ENCODE results near the gene HK2. TPM values are rescaled to one million over a fixed set of nuclear protein-coding genes. Genes with fewer than 3 reads are reported as not detected.

HK2 gene
- total RNA-seq, 2 experiments from 2014 or later, result 53.5 to 53.7 TPM

- peaks cover 87% of the 10 kb centered on the region for H3K4me1 Mint-ChIP-seq (ENCODE audit: low read depth)
- no peaks in the 10 kb centered on the region for H3K27me3 Mint-ChIP-seq
- POLR2A ChIA-PET, result no interaction called here
- CTCF ChIA-PET, result no interaction called here
- no peak for DNase-seq
- intact Hi-C loops (cut with micrococcal nuclease), result no loop called here
- peaks cover 19% of the 10 kb centered on the region for H3K36me3 Mint-ChIP-seq
- no peak overlapping the region for H3K27ac Mint-ChIP-seq
- H3K4me3 Mint-ChIP-seq, result no peak overlapping the region
- no peaks in the 10 kb centered on the region for H3K9me3 Mint-ChIP-seq
Observed at GRCh38 chr2:74841641-74842040, 7.7 kb downstream of the HK2 start.

- no peaks in the 10 kb centered on the region for H3K9me3 Mint-ChIP-seq
- no peak overlapping the region for H3K4me3 Mint-ChIP-seq
- intact Hi-C loops (cut with micrococcal nuclease), result no loop called here
- ChIA-PET CTCF (interaction anchor here (2.0 kb wide), 1 partner anchor 8 kb away, joined by 12 read pairs; no protein-coding TSS in a partner anchor), POLR2A (interaction anchor here (2.6 kb wide), 1 partner anchor 9 kb away, joined by 14 read pairs; the partner anchor contains the start of gene HK2)
- peak overlapping the region; percentile 73 for H3K27ac Mint-ChIP-seq
- H3K36me3 Mint-ChIP-seq, result peaks cover 10% of the 10 kb centered on the region
- peaks cover 88% of the 10 kb centered on the region for H3K4me1 Mint-ChIP-seq (ENCODE audit: low read depth)
- no peaks in the 10 kb centered on the region for H3K27me3 Mint-ChIP-seq
- DNase-seq, result no peak
Observed at GRCh38 chr2:74843433-74843832, 9.5 kb downstream of the HK2 start.

GRCh38 chr2:74843899-74844298 is 10.0 kb downstream of the HK2 start:
- CTCF ChIA-PET, result interaction anchor here (2.0 kb wide), 1 partner anchor 8 kb away, joined by 12 read pairs; no protein-coding TSS in a partner anchor

GRCh38 chr2:74844752-74845151 is 10.8 kb downstream of the HK2 start:
- no peak for DNase-seq
- Mint-ChIP-seq H3K27me3 (no peaks in the 10 kb centered on the region), H3K4me3 (no peak overlapping the region), H3K4me1 (ENCODE audit: low read depth) (peaks cover 91% of the 10 kb centered on the region), H3K9me3 (no peaks in the 10 kb centered on the region), H3K36me3 (peaks cover 6% of the 10 kb centered on the region), H3K27ac (no peak overlapping the region)
- intact Hi-C loops (cut with micrococcal nuclease), result loop anchor here (1.0 to 2.0 kb wide), 2 partner anchors 8 to 130 kb away; no protein-coding TSS in a partner anchor
- ChIA-PET POLR2A (interaction anchor here (0.6 to 2.6 kb wide), 2 partner anchors 10 to 32 kb away, joined by 3 to 14 read pairs; partner anchors contain the start of gene HK2), CTCF (interaction anchor here (2.0 kb wide), 1 partner anchor 9 kb away, joined by 12 read pairs; no protein-coding TSS in a partner anchor)

More at GRCh38 chr2:74843899-74844298, 10.0 kb downstream of the HK2 start:
- DNase-seq, result peak; percentile 51
- Mint-ChIP-seq H3K4me1 (ENCODE audit: low read depth) (peaks cover 89% of the 10 kb centered on the region), H3K36me3 (peaks cover 7% of the 10 kb centered on the region), H3K4me3 (peak overlapping the region; percentile 18), H3K9me3 (no peaks in the 10 kb centered on the region), H3K27me3 (no peaks in the 10 kb centered on the region), H3K27ac (peak overlapping the region; percentile 73)
- intact Hi-C loops (cut with micrococcal nuclease), result loop anchor here (1.0 to 2.0 kb wide), 2 partner anchors 8 to 129 kb away; no protein-coding TSS in a partner anchor
- POLR2A ChIA-PET, result interaction anchor here (0.6 to 2.6 kb wide), 2 partner anchors 9 to 33 kb away, joined by 3 to 14 read pairs; partner anchors contain the start of gene HK2

- CTCF ChIA-PET, result interaction anchor here (2.0 kb wide), 1 partner anchor 10 kb away, joined by 12 read pairs; no protein-coding TSS in a partner anchor
- POLR2A ChIA-PET, result interaction anchor here (2.6 kb wide), 1 partner anchor 11 kb away, joined by 14 read pairs; the partner anchor contains the start of gene HK2
- Mint-ChIP-seq H3K27me3 (no peaks in the 10 kb centered on the region), H3K4me3 (no peak overlapping the region), H3K36me3 (peaks cover 6% of the 10 kb centered on the region), H3K4me1 (ENCODE audit: low read depth) (peaks cover 94% of the 10 kb centered on the region), H3K9me3 (no peaks in the 10 kb centered on the region), H3K27ac (peak overlapping the region; percentile 36)
- peak; percentile 65 for DNase-seq
- intact Hi-C loops (cut with micrococcal nuclease), result loop anchor here (2.0 kb wide), 1 partner anchor 130 kb away; no protein-coding TSS in a partner anchor
Observed at GRCh38 chr2:74845217-74845751, 11.4 kb downstream of the HK2 start.

- peaks cover 4% of the 10 kb centered on the region for H3K36me3 Mint-ChIP-seq
- H3K9me3 Mint-ChIP-seq, result no peaks in the 10 kb centered on the region
- CTCF ChIA-PET, result no interaction called here
- no peaks in the 10 kb centered on the region for H3K27me3 Mint-ChIP-seq
- POLR2A ChIA-PET, result interaction anchor here (2.6 kb wide), 1 partner anchor 11 kb away, joined by 14 read pairs; the partner anchor contains the start of gene HK2
- H3K4me1 Mint-ChIP-seq (ENCODE audit: low read depth), result peaks cover 96% of the 10 kb centered on the region
- DNase-seq, result no peak
- intact Hi-C loops (cut with micrococcal nuclease), result loop anchor here (2.0 kb wide), 1 partner anchor 131 kb away; no protein-coding TSS in a partner anchor
- no peak overlapping the region for H3K4me3 Mint-ChIP-seq
- H3K27ac Mint-ChIP-seq, result no peak overlapping the region
Observed at GRCh38 chr2:74845991-74846390, 12.1 kb downstream of the HK2 start.

- H3K9me3 Mint-ChIP-seq, result no peaks in the 10 kb centered on the region
- H3K36me3 Mint-ChIP-seq, result peaks cover 4% of the 10 kb centered on the region
- H3K27me3 Mint-ChIP-seq, result no peaks in the 10 kb centered on the region
- H3K27ac Mint-ChIP-seq, result no peak overlapping the region
- H3K4me1 Mint-ChIP-seq (ENCODE audit: low read depth), result peaks cover 96% of the 10 kb centered on the region
- intact Hi-C loops (cut with micrococcal nuclease), result no loop called here
- ChIA-PET POLR2A (no interaction called here), CTCF (no interaction called here)
- H3K4me3 Mint-ChIP-seq, result no peak overlapping the region
- DNase-seq, result no peak
Observed at GRCh38 chr2:74846481-74846880, 12.6 kb downstream of the HK2 start.

GRCh38 chr2:74847070-74847858 is 13.3 kb downstream of the HK2 start:
- Mint-ChIP-seq H3K9me3 (no peaks in the 10 kb centered on the region), H3K36me3 (peaks cover 4% of the 10 kb centered on the region), H3K4me3 (no peak overlapping the region), H3K4me1 (ENCODE audit: low read depth) (peaks cover 91% of the 10 kb centered on the region), H3K27ac (peak overlapping the region; percentile 10), H3K27me3 (no peaks in the 10 kb centered on the region)
- CTCF ChIA-PET, result interaction anchor here (0.9 to 4.6 kb wide), 3 partner anchors 7 to 30 kb away, joined by 3 to 35 read pairs (median 3); partner anchors contain the start of gene HK2
- POLR2A ChIA-PET, result no interaction called here
- intact Hi-C loops (cut with micrococcal nuclease), result no loop called here
- DNase-seq, result no peak

GRCh38 chr2:74849228-74849892 is 15.4 kb downstream of the HK2 start:
- peaks cover 5% of the 10 kb centered on the region for H3K36me3 Mint-ChIP-seq

GRCh38 chr2:74850496-74851190 is 16.7 kb downstream of the HK2 start:
- ChIA-PET CTCF (interaction anchor here (1.5 to 4.6 kb wide), 2 partner anchors 15 to 26 kb away, joined by 4 to 35 read pairs; partner anchors contain the start of gene HK2), POLR2A (interaction anchor here (0.5 to 0.9 kb wide), 2 partner anchors 10 to 83 kb away, joined by 3 to 8 read pairs; no protein-coding TSS in a partner anchor)
- peaks cover 14% of the 10 kb centered on the region for H3K36me3 Mint-ChIP-seq

More at GRCh38 chr2:74849228-74849892, 15.4 kb downstream of the HK2 start:
- Mint-ChIP-seq H3K9me3 (no peaks in the 10 kb centered on the region), H3K4me1 (ENCODE audit: low read depth) (peaks cover 73% of the 10 kb centered on the region), H3K27ac (peak overlapping the region; percentile 91), H3K27me3 (no peaks in the 10 kb centered on the region), H3K4me3 (peak overlapping the region; percentile 55)
- POLR2A ChIA-PET, result interaction anchor here (1.2 kb wide), 1 partner anchor 9 kb away, joined by 4 read pairs; no protein-coding TSS in a partner anchor
- DNase-seq, result peak; percentile 58
- CTCF ChIA-PET, result interaction anchor here (1.0 to 4.6 kb wide), 4 partner anchors 9 to 27 kb away, joined by 3 to 35 read pairs (median 4); partner anchors contain the start of gene HK2
- intact Hi-C loops (cut with micrococcal nuclease), result loop anchor here (1.0 kb wide), 1 partner anchor 14 kb away; no protein-coding TSS in a partner anchor

GRCh38 chr2:74851191-74851566 is 17.3 kb downstream of the HK2 start:
- ChIA-PET CTCF (interaction anchor here (4.6 kb wide), 1 partner anchor 16 kb away, joined by 35 read pairs; the partner anchor contains the start of gene HK2), POLR2A (no interaction called here)
- Mint-ChIP-seq H3K4me3 (no peak overlapping the region), H3K27me3 (no peaks in the 10 kb centered on the region), H3K36me3 (peaks cover 18% of the 10 kb centered on the region), H3K27ac (peak overlapping the region; percentile 35), H3K4me1 (ENCODE audit: low read depth) (peaks cover 57% of the 10 kb centered on the region), H3K9me3 (no peaks in the 10 kb centered on the region)
- intact Hi-C loops (cut with micrococcal nuclease), result no loop called here
- no peak for DNase-seq

More at GRCh38 chr2:74850496-74851190, 16.7 kb downstream of the HK2 start:
- no peak for DNase-seq
- H3K4me1 Mint-ChIP-seq (ENCODE audit: low read depth), result peaks cover 62% of the 10 kb centered on the region
- intact Hi-C loops (cut with micrococcal nuclease), result no loop called here
- H3K27ac Mint-ChIP-seq, result peak overlapping the region; percentile 31
- H3K4me3 Mint-ChIP-seq, result no peak overlapping the region
- no peaks in the 10 kb centered on the region for H3K9me3 Mint-ChIP-seq
- no peaks in the 10 kb centered on the region for H3K27me3 Mint-ChIP-seq
